K562 (cell line): ENCODE measurements around the gene KCTD6. TPM values are rescaled to one million over a fixed set of nuclear protein-coding genes. Genes with fewer than 3 reads are reported as not detected.

Source experiments
- ARID2 ChIP-seq: fragments of 450-650 bp; IDR thresholded peaks from 2 replicates; pipeline ENCODE4 v1.6.1; 2017; ENCODE audit warnings: antibody characterized with exemption, mild to moderate bottlenecking
- CTCFL ChIP-seq: IDR thresholded peaks from 2 replicates; pipeline ENCODE4 v1.6.1; 2011; ENCODE audit warnings: borderline replicate concordance, low read depth, mild to moderate bottlenecking, moderate library complexity, low read length; ENCODE audit not compliant: insufficient read depth, poor library complexity, severe bottlenecking
- FOXP4 ChIP-seq: sonication (generic); formaldehyde crosslinking; IDR thresholded peaks from 2 replicates; pipeline ENCODE4 v1.8.0; 2022; ENCODE audit warnings: mild to moderate bottlenecking, missing genetic modification reagents, borderline replicate concordance
- FUS ChIP-seq: fragments of 200-400 bp; formaldehyde crosslinking; optimal IDR thresholded peaks from 2 replicates; pipeline ENCODE3; 2017; ENCODE audit warnings: low read depth, low read length
- GMEB1 ChIP-seq: fragments of 250-450 bp; sonication (Bioruptor Pico); IDR thresholded peaks from 2 replicates; pipeline ENCODE4 v1.4.0; 2020; ENCODE audit warnings: mild to moderate bottlenecking
- NELFE ChIP-seq: IDR thresholded peaks from 2 replicates; pipeline ENCODE4 v1.6.1; 2011; ENCODE audit warnings: mild to moderate bottlenecking; ENCODE audit not compliant: insufficient read depth, insufficient read length
- PKNOX1 ChIP-seq: fragments of 450-650 bp; IDR thresholded peaks from 2 replicates; pipeline ENCODE4 v1.6.1; 2016
- RFX5 ChIP-seq: IDR thresholded peaks from 2 replicates; pipeline ENCODE4 v1.6.1; 2011; ENCODE audit warnings: low read depth, mild to moderate bottlenecking, improper control_type of control experiment, low read length
- TAF1 ChIP-seq: IDR thresholded peaks from 2 replicates; pipeline ENCODE4 v1.6.1; 2011; ENCODE audit warnings: mild to moderate bottlenecking, low read length, moderate library complexity; ENCODE audit not compliant: insufficient read depth, control insufficient read depth, severe bottlenecking; ENCODE audit errors: extremely low read depth
- TAL1 ChIP-seq: fragments of 450-650 bp; IDR thresholded peaks from 2 replicates; pipeline ENCODE4 v1.6.1; 2016; ENCODE audit warnings: mild to moderate bottlenecking
- TEAD4 ChIP-seq, 2 experiments: sonication (generic) in 1 of 2; formaldehyde crosslinking in 1 of 2; IDR thresholded peaks; 2 replicates each; pipeline versions ENCODE4 v1.6.1 to v1.8.0; 2012 to 2022; ENCODE audit warnings: borderline replicate concordance in 1 of 2, inconsistent platforms in 1 of 2, low read length in 1 of 2, mild to moderate bottlenecking in 1 of 2, missing genetic modification reagents in 1 of 2
- TFAM ChIP-seq: fragments of 250-450 bp; sonication (Bioruptor Pico); conservative IDR thresholded peaks from 2 replicates; pipeline ENCODE4 v1.5.0; 2021; ENCODE audit warnings: mild to moderate bottlenecking, moderate library complexity
- TFAP4 ChIP-seq: sonication (generic); formaldehyde crosslinking; IDR thresholded peaks from 2 replicates; pipeline ENCODE4 v1.8.0; 2022; ENCODE audit warnings: missing genetic modification reagents, mild to moderate bottlenecking, moderate library complexity, borderline replicate concordance
- TGIF2 ChIP-seq: sonication (generic); formaldehyde crosslinking; IDR thresholded peaks from 2 replicates; pipeline ENCODE4 v1.8.1; 2022; ENCODE audit warnings: mild to moderate bottlenecking, missing genetic modification reagents, moderate library complexity
- ZNF695 ChIP-seq: fragments of 450-650 bp; formaldehyde crosslinking; IDR thresholded peaks from 2 replicates; pipeline ENCODE4 v1.4.0; 2020; ENCODE audit warnings: mild to moderate bottlenecking, moderate library complexity
- polyA plus RNA-seq, 8 experiments: library from polyadenylated mRNA; depleted of rRNA in 4 of 8; stranded (reverse) in 5 of 8; unstranded in 3 of 8; fragments of >200 nt; fragmentation: Nextera tagmentation in 2 of 8; fragmentation: Illumina TruSeq in 1 of 8; extraction: Ambion mirVana in 2 of 8; extraction: Trizol in 1 of 8; gene quantifications; 2 replicates each; pipeline versions ENCODE4 v1.2.1 to v1.2.3, GENCODE V29; 2011 to 2014; ENCODE audit warnings: inconsistent platforms in 1 of 8, missing spikeins in 1 of 8
- total RNA-seq, 7 experiments: library from RNA; depleted of rRNA in 6 of 7; stranded (reverse); fragments of >200 nt in 6 of 7; fragmentation: Illumina TruSeq in 2 of 7; extraction: Trizol in 2 of 7; gene quantifications; 2 replicates each; pipeline versions ENCODE4 v1.2.1 to v1.2.3, GENCODE V29; 2011 to 2021; ENCODE audit warnings: low replicate concordance in 1 of 7
- TF ChIP-seq, protein P1 (sequence below), 2 experiments: fragments of 450-650 bp; conservative IDR thresholded peaks; 2 replicates each; pipeline ENCODE4 v1.6.1; 2017; ENCODE audit warnings: mild to moderate bottlenecking in 2 of 2, moderate library complexity in 2 of 2

The KCTD6 gene
- total and polyA plus RNA-seq, 9 of the 15 experiments (the other 6 are each of a cell fraction or from before 2014, with no cell fraction given), result 2.1 to 5.9 (median 4.5) TPM

DNA sequence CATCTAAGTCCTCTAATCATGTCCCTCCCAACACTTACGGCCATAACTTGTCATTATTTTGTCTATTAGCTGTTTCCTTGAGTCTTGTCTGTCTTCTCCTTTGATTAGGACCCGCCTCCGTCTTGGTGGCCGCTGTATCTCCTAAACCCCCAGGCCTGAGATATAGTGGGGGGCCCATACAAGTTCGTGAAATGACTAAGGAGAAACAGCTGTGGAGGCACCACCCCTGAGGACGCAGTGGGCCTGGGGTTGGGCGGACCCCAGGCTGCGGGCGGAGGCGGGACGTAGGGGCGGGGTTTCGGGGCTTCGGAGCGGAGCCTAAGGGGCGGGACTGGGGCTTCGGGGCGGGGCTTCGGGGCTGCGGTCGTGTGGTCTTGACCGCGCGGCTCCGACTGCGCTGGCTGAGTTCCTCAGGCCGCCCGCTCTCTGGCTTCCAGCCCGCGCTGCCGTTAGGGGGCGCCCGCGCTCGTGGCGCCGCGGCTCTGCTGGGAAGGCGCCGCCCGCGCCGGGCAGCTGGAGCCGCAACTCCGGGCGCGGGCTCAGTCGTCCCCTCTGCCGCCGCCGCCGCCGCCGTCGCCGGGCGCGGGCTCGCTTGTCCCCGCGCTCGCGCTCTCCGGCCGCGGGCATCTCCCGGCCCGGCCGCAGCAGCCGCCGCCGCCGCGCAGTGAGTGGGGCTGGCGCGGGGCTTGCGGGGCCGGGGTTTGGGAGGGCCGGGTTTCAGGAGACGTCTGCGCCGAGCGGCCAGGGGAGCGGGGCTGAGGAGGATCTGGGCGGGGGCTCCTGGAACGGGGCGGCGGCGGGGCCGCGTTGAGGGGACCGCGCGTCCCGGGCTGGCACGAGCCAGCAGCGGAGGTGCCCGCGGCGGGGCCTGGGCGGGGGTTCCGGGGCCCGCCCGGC, at the start of gene KCTD6 (continued):
- no peak for TF ChIP-seq FOXP4 (CRISPR knock-in tag)
- TF ChIP-seq RFX5, result no peak
- TF ChIP-seq ARID2, result no peak
- TF ChIP-seq TFAP4 (CRISPR knock-in tag), result peak; percentile 73
- no peak for TF ChIP-seq NELFE
- no peak for TF ChIP-seq GMEB1 (CRISPR knock-in tag)
- TF ChIP-seq PKNOX1, result no peak
- no peak for TF ChIP-seq TFAM (CRISPR knock-in tag)
- TF ChIP-seq TGIF2 (CRISPR knock-in tag), result no peak
- no peak for TF ChIP-seq FUS
- TF ChIP-seq TEAD4 (IDR thresholded peaks at IDR 0.05; ENCODE audit: low read length), result no peak
- no peak for TF ChIP-seq TEAD4 (CRISPR knock-in tag; IDR thresholded peaks at IDR 0.05; ENCODE audit: borderline replicate concordance)
- TF ChIP-seq TAL1, result no peak
- TF ChIP-seq TAF1, result no peak
- TF ChIP-seq ZNF695 (CRISPR knock-in tag), result no peak
- TF ChIP-seq, protein P1, sequence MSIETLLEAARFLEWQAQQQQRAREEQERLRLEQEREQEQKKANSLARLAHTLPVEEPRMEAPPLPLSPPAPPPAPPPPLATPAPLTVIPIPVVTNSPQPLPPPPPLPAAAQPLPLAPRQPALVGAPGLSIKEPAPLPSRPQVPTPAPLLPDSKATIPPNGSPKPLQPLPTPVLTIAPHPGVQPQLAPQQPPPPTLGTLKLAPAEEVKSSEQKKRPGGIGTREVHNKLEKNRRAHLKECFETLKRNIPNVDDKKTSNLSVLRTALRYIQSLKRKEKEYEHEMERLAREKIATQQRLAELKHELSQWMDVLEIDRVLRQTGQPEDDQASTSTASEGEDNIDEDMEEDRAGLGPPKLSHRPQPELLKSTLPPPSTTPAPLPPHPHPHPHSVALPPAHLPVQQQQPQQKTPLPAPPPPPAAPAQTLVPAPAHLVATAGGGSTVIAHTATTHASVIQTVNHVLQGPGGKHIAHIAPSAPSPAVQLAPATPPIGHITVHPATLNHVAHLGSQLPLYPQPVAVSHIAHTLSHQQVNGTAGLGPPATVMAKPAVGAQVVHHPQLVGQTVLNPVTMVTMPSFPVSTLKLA (conservative IDR thresholded peaks at IDR 0.05), result no peak
- TF ChIP-seq CTCFL, result peak; percentile 82
